Suprapubic skin (tissue), 4 donors: ENCODE results near the gene RAB27B. TPM values are rescaled to one million over a fixed set of nuclear protein-coding genes. Genes with fewer than 3 reads are reported as not detected.

Source experiments
- DNase-seq, 2 donors: peaks; one replicate each; pipeline ENCODE4 v3.0.0-alpha.2; 2019; ENCODE audit warnings: low spot score in 2 of 2
- H3K27ac ChIP-seq: fragments of 200-600 bp; sonication (generic); one replicate; pipeline ENCODE4 v1.5.1; 2019
- H3K27me3 ChIP-seq: fragments of 200-600 bp; sonication (generic); one replicate; pipeline ENCODE4 v1.5.1; 2019
- H3K36me3 ChIP-seq: fragments of 200-600 bp; sonication (generic); one replicate; pipeline ENCODE4 v1.5.1; 2019
- H3K4me1 ChIP-seq: fragments of 200-600 bp; sonication (generic); one replicate; pipeline ENCODE4 v1.5.1; 2019
- H3K4me3 ChIP-seq: fragments of 200-600 bp; sonication (generic); one replicate; pipeline ENCODE4 v1.5.1; 2019; ENCODE audit warnings: mild to moderate bottlenecking
- H3K9me3 ChIP-seq: fragments of 200-600 bp; sonication (generic); one replicate; pipeline ENCODE4 v1.5.1; 2019
- EP300 ChIP-seq: sonication (generic); formaldehyde crosslinking; IDR thresholded peaks from one replicate; pipeline ENCODE4 v1.6.1; 2017; ENCODE audit warnings: antibody characterized with exemption
- POLR2A ChIP-seq, 2 donors: fragments of 450-650 bp; IDR thresholded peaks; one replicate each; pipeline ENCODE4 v1.6.1; 2017; ENCODE audit warnings: antibody characterized with exemption in 2 of 2, mild to moderate bottlenecking in 2 of 2, moderate library complexity in 2 of 2
- POLR2AphosphoS5 ChIP-seq, 3 donors: sonication (generic); formaldehyde crosslinking; IDR thresholded peaks; one replicate each; pipeline ENCODE4 v1.6.1; 2017; ENCODE audit warnings: antibody characterized with exemption in 3 of 3
- WGBS: methylation state at CpG from one replicate; pipeline ENCODE4 v1.1.5; 2018; 5-methylcytosine and 5-hydroxymethylcytosine counted together
- total RNA-seq, 4 donors: library from RNA; depleted of rRNA; stranded (reverse); fragments of >200 nt; gene quantifications; one replicate each; pipeline ENCODE4 v1.1.0, GENCODE V29; 2016
- TF ChIP-seq, protein P1 (sequence below), 2 donors: fragments of 200-600 bp in 1 of 2; fragments of 450-650 bp in 1 of 2; sonication (generic) in 1 of 2; IDR thresholded peaks; one replicate each; pipeline ENCODE4 v1.5.1; 2016 to 2019; ENCODE audit warnings: antibody characterized with exemption in 2 of 2, mild to moderate bottlenecking in 1 of 2, moderate library complexity in 1 of 2

Gene RAB27B
- total RNA-seq, 4 donors from 2014 or later: 18.0 to 32.8 (median 20.6) TPM

DNA sequence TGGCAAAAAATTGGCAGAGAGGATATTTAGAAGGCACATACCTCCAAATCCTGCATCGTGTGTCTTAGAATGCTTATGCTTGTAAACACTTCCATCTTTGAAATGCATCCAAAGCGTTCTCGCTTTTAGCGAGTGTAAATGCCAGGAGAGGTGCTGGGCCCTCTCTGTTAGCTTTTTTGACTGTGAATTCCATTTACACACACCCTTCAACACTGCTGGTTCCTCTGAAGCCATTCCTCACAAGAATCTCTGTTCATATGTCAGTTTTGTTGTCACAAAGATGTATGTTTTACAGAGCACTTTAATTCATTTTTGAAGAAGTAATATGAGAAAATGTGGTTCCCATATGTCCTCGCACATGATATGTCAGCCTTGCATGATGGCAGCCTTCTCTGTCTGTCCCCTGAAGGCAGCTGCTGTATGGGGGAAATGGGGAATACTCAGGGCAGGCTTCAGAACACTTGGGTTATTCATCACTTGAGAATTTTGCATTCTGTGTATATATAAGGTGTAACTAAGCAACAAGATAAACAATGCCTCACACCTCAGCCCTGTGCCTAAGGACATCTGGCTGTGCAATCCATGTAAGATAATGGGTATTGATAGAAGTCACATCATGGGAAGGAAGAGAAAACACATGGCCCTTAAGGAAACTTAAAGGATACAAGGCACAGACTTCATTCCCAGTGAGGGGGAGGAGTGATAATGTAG, 52.3 kb downstream of the RAB27B start:
- WGBS: 52% methylated on average over 5 of the region's 5 CpGs
- peaks cover 10% of the 10 kb centered on the region for H3K4me1 ChIP-seq
- no peak for DNase-seq
- H3K36me3 ChIP-seq: no peaks in the 10 kb centered on the region
- no peaks in the 10 kb centered on the region for H3K27me3 ChIP-seq
- H3K4me3 ChIP-seq: no peak overlapping the region
- no peak for TF ChIP-seq EP300
- TF ChIP-seq, protein P1, sequence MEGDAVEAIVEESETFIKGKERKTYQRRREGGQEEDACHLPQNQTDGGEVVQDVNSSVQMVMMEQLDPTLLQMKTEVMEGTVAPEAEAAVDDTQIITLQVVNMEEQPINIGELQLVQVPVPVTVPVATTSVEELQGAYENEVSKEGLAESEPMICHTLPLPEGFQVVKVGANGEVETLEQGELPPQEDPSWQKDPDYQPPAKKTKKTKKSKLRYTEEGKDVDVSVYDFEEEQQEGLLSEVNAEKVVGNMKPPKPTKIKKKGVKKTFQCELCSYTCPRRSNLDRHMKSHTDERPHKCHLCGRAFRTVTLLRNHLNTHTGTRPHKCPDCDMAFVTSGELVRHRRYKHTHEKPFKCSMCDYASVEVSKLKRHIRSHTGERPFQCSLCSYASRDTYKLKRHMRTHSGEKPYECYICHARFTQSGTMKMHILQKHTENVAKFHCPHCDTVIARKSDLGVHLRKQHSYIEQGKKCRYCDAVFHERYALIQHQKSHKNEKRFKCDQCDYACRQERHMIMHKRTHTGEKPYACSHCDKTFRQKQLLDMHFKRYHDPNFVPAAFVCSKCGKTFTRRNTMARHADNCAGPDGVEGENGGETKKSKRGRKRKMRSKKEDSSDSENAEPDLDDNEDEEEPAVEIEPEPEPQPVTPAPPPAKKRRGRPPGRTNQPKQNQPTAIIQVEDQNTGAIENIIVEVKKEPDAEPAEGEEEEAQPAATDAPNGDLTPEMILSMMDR (IDR thresholded peaks at IDR 0.05): no peak
- TF ChIP-seq POLR2A (IDR thresholded peaks at IDR 0.05): no peak
- no peaks in the 10 kb centered on the region for H3K9me3 ChIP-seq
- H3K27ac ChIP-seq: no peak overlapping the region

DNA sequence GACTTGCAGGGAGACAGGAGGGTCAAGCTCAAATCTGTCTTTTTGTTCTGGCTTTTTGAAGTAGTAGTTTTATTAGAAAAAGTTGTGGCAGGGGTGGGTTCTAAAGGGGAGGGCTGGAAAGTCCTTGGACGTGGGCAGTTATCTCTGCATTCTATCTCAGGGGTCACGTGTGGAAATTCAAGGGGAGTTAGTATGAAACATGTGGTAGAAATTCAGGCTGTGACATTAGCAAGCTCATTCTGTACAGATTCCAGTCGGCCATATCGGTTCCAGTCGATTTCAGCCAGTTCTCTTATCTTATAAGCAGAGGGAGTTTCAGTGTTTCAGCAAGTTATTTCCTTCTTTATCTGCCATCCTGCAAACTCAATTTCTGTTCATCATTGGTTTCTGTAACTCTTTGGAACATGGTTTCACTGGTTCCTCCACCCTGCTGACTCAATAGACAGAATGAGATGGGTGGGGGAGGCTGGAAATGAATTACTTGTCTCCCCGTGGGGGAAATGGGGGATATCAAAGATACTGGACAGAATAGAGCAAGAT, 53.0 kb downstream of the RAB27B start:
- no peak for DNase-seq
- H3K27me3 ChIP-seq: no peaks in the 10 kb centered on the region
- no peaks in the 10 kb centered on the region for H3K9me3 ChIP-seq
- WGBS: 83% methylated on average over 6 of the region's 6 CpGs
- no peak overlapping the region for H3K27ac ChIP-seq
- H3K4me3 ChIP-seq: no peak overlapping the region
- TF ChIP-seq POLR2A (IDR thresholded peaks at IDR 0.05) (no peak), POLR2AphosphoS5 (IDR thresholded peaks at IDR 0.05) (no peak), EP300 (no peak)
- TF ChIP-seq, protein P1 (IDR thresholded peaks at IDR 0.05): no peak
- peaks cover 10% of the 10 kb centered on the region for H3K4me1 ChIP-seq
- H3K36me3 ChIP-seq: no peaks in the 10 kb centered on the region

DNA sequence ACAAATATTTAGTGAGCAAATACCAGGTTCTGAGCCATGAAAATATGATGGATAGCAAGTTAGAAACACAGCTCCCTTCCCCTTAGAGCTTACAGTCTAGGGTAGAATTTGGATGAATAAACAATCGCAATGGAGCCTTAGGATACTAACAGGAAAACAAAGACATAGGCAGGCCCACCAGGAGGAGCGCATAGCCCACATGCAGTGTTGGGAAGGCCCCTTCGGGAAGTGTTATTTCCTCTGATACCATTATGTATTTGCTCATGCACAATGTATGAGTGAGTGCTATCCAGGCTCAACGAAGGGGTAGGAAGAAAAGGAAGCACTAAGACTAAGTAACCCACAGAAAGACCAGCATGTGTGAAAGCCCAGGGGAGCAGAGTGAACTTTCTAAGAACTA, 54.0 kb downstream of the RAB27B start:
- TF ChIP-seq, protein P1 (IDR thresholded peaks at IDR 0.05): no peak
- no peak for TF ChIP-seq EP300
- TF ChIP-seq POLR2AphosphoS5 (IDR thresholded peaks at IDR 0.05): no peak
- TF ChIP-seq POLR2A (IDR thresholded peaks at IDR 0.05): no peak
- H3K36me3 ChIP-seq: no peaks in the 10 kb centered on the region
- H3K27ac ChIP-seq: no peak overlapping the region
- H3K27me3 ChIP-seq: no peaks in the 10 kb centered on the region
- DNase-seq: no peak
- peaks cover 10% of the 10 kb centered on the region for H3K4me1 ChIP-seq
- 86% methylated on average over 4 of the region's 4 CpGs for WGBS
- no peak overlapping the region for H3K4me3 ChIP-seq
- H3K9me3 ChIP-seq: no peaks in the 10 kb centered on the region

DNA sequence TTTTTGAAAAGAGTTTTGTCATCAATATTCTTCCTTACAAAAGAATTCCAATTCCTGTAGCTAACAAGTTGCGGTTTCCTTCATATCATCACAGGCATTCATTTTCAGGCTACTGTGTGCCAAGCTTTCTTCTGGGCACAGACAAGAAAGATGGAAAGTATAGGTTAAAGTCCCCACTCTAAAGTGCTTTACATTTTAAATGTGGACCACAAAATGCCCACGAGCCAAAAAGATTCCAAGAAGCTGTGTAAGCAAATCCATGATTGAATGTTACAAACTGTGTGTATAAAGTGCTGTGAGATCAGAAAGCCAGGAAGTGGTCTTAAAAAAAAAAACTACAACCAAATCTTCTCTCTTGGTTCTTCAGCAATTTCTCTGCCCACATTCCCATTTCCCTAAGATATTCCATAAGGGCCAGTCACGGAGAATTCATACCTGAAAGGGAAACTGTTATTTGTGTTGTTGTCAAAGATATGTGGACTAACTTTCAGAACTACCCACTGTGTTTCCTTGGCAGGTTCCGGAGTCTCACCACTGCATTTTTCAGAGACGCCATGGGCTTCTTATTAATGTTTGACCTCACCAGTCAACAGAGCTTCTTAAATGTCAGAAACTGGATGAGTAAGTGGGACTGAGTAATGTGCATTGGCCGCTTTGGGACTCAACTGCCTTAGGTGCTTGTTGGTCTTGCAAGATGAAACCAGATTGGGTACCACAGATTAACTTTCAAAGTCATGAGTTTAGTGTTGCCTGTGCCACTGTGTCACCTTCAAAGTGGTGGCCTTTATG, 55.7 kb downstream of the RAB27B start:
- 84% methylated on average over 6 of the region's 6 CpGs for WGBS
- DNase-seq: no peak
- Histone ChIP-seq H3K36me3 (no peaks in the 10 kb centered on the region), H3K4me1 (peaks cover 10% of the 10 kb centered on the region), H3K27me3 (no peaks in the 10 kb centered on the region), H3K4me3 (no peak overlapping the region), H3K27ac (no peak overlapping the region), H3K9me3 (no peaks in the 10 kb centered on the region)
- TF ChIP-seq POLR2AphosphoS5 (IDR thresholded peaks at IDR 0.05) (no peak), POLR2A (IDR thresholded peaks at IDR 0.05) (no peak)

DNA sequence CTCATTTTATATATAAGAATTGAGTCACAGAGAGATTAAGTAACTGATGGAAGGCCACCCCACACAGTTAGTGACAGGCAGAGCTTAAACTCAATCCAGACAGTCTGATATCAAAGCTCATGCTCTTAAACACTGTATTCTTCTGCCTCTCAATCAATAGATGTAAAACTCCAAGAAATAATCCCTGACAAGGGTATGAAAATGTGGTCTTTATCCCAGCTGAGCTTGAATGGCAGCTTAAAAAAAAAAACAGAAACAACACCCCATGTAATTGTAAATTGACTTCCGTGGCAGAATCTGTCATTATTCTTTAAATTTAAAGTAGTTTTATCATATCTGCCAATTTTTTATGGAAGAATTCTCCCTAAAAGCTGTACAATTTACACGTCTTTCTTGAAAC, 60.1 kb downstream of the RAB27B start:
- no peak for TF ChIP-seq POLR2AphosphoS5 (IDR thresholded peaks at IDR 0.05)
- TF ChIP-seq, protein P1 (IDR thresholded peaks at IDR 0.05): no peak
- no peak for TF ChIP-seq EP300
- no peak for TF ChIP-seq POLR2A (IDR thresholded peaks at IDR 0.05)
- H3K27me3 ChIP-seq: no peaks in the 10 kb centered on the region
- no peaks in the 10 kb centered on the region for H3K9me3 ChIP-seq
- H3K36me3 ChIP-seq: no peaks in the 10 kb centered on the region
- no peak overlapping the region for H3K4me3 ChIP-seq
- no peak overlapping the region for H3K27ac ChIP-seq
- 96% methylated on average over 2 of the region's 2 CpGs for WGBS
- no peak for DNase-seq
- H3K4me1 ChIP-seq: no peaks in the 10 kb centered on the region
